ENCODE data around the gene SLC7A4. TPM values are rescaled to one million over a fixed set of nuclear protein-coding genes. Genes with fewer than 3 reads are reported as not detected.

The SLC7A4 gene
- total RNA-seq, 2 experiments from 2014 or later: not detected

DNA sequence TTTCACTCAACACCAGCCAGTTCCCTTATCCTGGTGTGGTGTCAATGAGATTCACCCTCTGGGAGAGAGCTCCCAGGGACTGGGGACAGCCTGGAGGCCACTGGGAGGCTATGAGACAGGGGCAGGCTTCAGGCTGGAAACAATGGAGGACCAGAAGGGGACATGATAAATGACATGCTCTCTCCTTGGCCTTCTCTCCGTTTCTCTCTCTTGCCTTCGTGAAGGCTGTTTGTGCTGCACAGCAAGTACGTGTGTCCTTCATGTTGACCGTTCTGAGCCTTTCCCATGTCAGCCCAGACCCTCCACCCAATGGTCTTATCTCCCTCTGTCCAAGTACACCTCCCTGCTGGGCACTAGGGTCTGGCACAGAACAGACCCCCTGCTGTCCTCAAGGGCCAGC is 51.8 kb downstream of the SLC7A4 start:
- Histone ChIP-seq H3K79me2 (ENCODE audit: insufficient read depth, low read depth, low read length) (peaks cover 10% of the 10 kb centered on the region), H2AFZ (ENCODE audit: low read length) (no peak overlapping the region), H3K36me3 (ENCODE audit: insufficient read depth, low read length) (peaks cover 14% of the 10 kb centered on the region), H3K9me2 (ENCODE audit: insufficient read depth, low read length) (no peaks in the 10 kb centered on the region), H4K20me1 (ENCODE audit: insufficient read depth, low read length) (no peaks in the 10 kb centered on the region), H3K4me1 (ENCODE audit: insufficient read depth, low read length, poor library complexity, severe bottlenecking) (peaks cover 19% of the 10 kb centered on the region), H3K9me3 (ENCODE audit: low read length) (no peaks in the 10 kb centered on the region), H3K4me3 (ENCODE audit: low read depth, low read length, poor library complexity, severe bottlenecking) (no peak overlapping the region), H3K4me2 (ENCODE audit: low read length) (peak overlapping the region; percentile 95; the same call in 1 of the 2 replicates), H3K27ac (ENCODE audit: low read depth, low read length, poor library complexity, severe bottlenecking) (no peak overlapping the region)
- CTCF ChIA-PET (ENCODE audit: unreplicated experiment): no interaction called here
- intact Hi-C loops (cut with micrococcal nuclease; ENCODE audit: unreplicated experiment): loop anchor here (10.0 kb wide), 1 partner anchor 66 kb away; the partner anchor contains the start of gene CRKL
- no peak for DNase-seq (ENCODE audit: low spot score)
- no peak for TF ChIP-seq CTCF (conservative IDR thresholded peaks at IDR 0.05; ENCODE audit: low read length)
- POLR2A ChIA-PET: no interaction called here
- BruUV-seq (replicated peaks): no TSS peak

GRCh38 chr22:20979940-20980453 is 52.4 kb downstream of the SLC7A4 start:
- no TSS peak for BruUV-seq (replicated peaks)
- POLR2A ChIA-PET: interaction anchor here (0.6 kb wide), 1 partner anchor 94 kb away, joined by 4 read pairs; no protein-coding TSS in a partner anchor
- intact Hi-C loops (cut with micrococcal nuclease; ENCODE audit: unreplicated experiment): loop anchor here (10.0 kb wide), 1 partner anchor 65 kb away; the partner anchor contains the start of gene CRKL
- Histone ChIP-seq H3K9me3 (ENCODE audit: low read length) (no peaks in the 10 kb centered on the region), H3K4me2 (ENCODE audit: low read length) (no peak overlapping the region), H2AFZ (ENCODE audit: low read length) (no peak overlapping the region), H3K79me2 (ENCODE audit: insufficient read depth, low read depth, low read length) (peaks cover 10% of the 10 kb centered on the region), H4K20me1 (ENCODE audit: insufficient read depth, low read length) (no peaks in the 10 kb centered on the region), H3K4me3 (ENCODE audit: low read depth, low read length, poor library complexity, severe bottlenecking) (no peak overlapping the region), H3K9me2 (ENCODE audit: insufficient read depth, low read length) (no peaks in the 10 kb centered on the region), H3K36me3 (ENCODE audit: insufficient read depth, low read length) (peaks cover 11% of the 10 kb centered on the region), H3K4me1 (ENCODE audit: insufficient read depth, low read length, poor library complexity, severe bottlenecking) (peaks cover 19% of the 10 kb centered on the region), H3K27ac (ENCODE audit: low read depth, low read length, poor library complexity, severe bottlenecking) (no peak overlapping the region)
- TF ChIP-seq CTCF (conservative IDR thresholded peaks at IDR 0.05; ENCODE audit: low read length): no peak
- no peak for TF ChIP-seq EZH2phosphoT487 (IDR thresholded peaks at IDR 0.05; ENCODE audit: borderline replicate concordance, low read depth, low read length)
- DNase-seq (ENCODE audit: low spot score): no peak
- CTCF ChIA-PET (ENCODE audit: unreplicated experiment): no interaction called here

DNA sequence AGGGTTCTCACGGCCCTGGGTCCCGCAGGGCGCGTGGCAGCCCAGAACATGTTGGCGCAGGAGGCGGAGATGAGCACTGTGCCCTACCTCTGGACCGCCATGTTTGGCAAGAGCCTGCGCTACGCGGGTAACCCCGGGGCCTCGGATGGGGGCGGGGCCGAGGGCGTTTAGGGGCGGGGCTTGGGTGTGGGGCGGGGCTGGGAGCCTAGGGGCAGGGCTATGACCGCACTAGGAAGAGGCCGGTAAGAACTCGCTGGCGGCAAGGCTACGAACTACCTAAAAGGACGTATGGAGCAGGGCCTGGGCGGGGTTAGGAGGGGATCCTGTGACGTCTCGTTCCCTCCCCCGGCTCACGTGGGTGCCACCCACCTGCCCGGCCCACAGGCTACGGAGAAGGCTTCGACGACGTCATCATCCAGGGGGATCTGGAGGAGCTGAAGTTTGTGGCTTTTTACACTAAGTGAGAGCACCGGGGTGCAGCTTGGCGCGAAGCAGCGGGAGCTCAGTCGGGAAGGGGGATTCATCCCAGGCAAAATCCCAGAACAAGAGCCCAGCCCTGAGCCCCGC is 53.0 kb downstream of the SLC7A4 start:
- H3K36me3 ChIP-seq (ENCODE audit: insufficient read depth, low read length): peaks cover 6% of the 10 kb centered on the region
- H3K79me2 ChIP-seq (ENCODE audit: insufficient read depth, low read depth, low read length): peaks cover 10% of the 10 kb centered on the region
- no peaks in the 10 kb centered on the region for H3K9me3 ChIP-seq (ENCODE audit: low read length)
- TF ChIP-seq EZH2phosphoT487 (IDR thresholded peaks at IDR 0.05; ENCODE audit: borderline replicate concordance, low read depth, low read length) (no peak), CTCF (conservative IDR thresholded peaks at IDR 0.05; ENCODE audit: low read length) (no peak)
- no peaks in the 10 kb centered on the region for H4K20me1 ChIP-seq (ENCODE audit: insufficient read depth, low read length)
- peaks cover 19% of the 10 kb centered on the region for H3K4me1 ChIP-seq (ENCODE audit: insufficient read depth, low read length, poor library complexity, severe bottlenecking)
- no peak overlapping the region for H2AFZ ChIP-seq (ENCODE audit: low read length)
- no peak overlapping the region for H3K4me2 ChIP-seq (ENCODE audit: low read length)
- no peak overlapping the region for H3K4me3 ChIP-seq (ENCODE audit: low read depth, low read length, poor library complexity, severe bottlenecking)
- CTCF ChIA-PET (ENCODE audit: unreplicated experiment): no interaction called here
- intact Hi-C loops (cut with micrococcal nuclease; ENCODE audit: unreplicated experiment): no loop called here
- POLR2A ChIA-PET: interaction anchor here (0.6 kb wide), 1 partner anchor 94 kb away, joined by 4 read pairs; no protein-coding TSS in a partner anchor
- no peaks in the 10 kb centered on the region for H3K9me2 ChIP-seq (ENCODE audit: insufficient read depth, low read length)
- no peak for DNase-seq (ENCODE audit: low spot score)
- no TSS peak for BruUV-seq (replicated peaks)
- H3K27ac ChIP-seq (ENCODE audit: low read depth, low read length, poor library complexity, severe bottlenecking): no peak overlapping the region

All from OCI-LY7 (cell line).